Vagina (tissue), 2 donors: ENCODE data around the gene TNS1.

Experiments used
- POLR2AphosphoS5 ChIP-seq, 2 donors: sonication (generic); formaldehyde crosslinking; IDR thresholded peaks; one replicate each; pipeline ENCODE4 v1.9.0; 2017; ENCODE audit warnings: antibody characterized with exemption in 2 of 2, mild to moderate bottlenecking in 2 of 2, low read depth in 1 of 2; ENCODE audit not compliant: insufficient read depth in 1 of 2
- TF ChIP-seq, protein P1 (sequence below), 3 experiments: fragments of 450-650 bp in 2 of 3; fragments of 200-600 bp in 1 of 3; sonication (generic) in 1 of 3; IDR thresholded peaks; one replicate each; pipeline ENCODE4 v1.5.1; 2017 to 2019; ENCODE audit warnings: antibody characterized with exemption in 3 of 3, mild to moderate bottlenecking in 2 of 3, moderate library complexity in 2 of 3

- TF ChIP-seq, protein P1, sequence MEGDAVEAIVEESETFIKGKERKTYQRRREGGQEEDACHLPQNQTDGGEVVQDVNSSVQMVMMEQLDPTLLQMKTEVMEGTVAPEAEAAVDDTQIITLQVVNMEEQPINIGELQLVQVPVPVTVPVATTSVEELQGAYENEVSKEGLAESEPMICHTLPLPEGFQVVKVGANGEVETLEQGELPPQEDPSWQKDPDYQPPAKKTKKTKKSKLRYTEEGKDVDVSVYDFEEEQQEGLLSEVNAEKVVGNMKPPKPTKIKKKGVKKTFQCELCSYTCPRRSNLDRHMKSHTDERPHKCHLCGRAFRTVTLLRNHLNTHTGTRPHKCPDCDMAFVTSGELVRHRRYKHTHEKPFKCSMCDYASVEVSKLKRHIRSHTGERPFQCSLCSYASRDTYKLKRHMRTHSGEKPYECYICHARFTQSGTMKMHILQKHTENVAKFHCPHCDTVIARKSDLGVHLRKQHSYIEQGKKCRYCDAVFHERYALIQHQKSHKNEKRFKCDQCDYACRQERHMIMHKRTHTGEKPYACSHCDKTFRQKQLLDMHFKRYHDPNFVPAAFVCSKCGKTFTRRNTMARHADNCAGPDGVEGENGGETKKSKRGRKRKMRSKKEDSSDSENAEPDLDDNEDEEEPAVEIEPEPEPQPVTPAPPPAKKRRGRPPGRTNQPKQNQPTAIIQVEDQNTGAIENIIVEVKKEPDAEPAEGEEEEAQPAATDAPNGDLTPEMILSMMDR (IDR thresholded peaks at IDR 0.05) = no peak
- peak in 1 of 2 donors; percentile 68 for TF ChIP-seq POLR2AphosphoS5 (IDR thresholded peaks at IDR 0.05; ENCODE audit: insufficient read depth in 1 of 2, low read depth in 1 of 2)
These were observed 165.8 kb downstream of the TNS1 start for GRCh38 chr2:217836901-217837491.
